ENCODE data around the gene KRTAP10-6. TPM values are rescaled to one million over a fixed set of nuclear protein-coding genes. Genes with fewer than 3 reads are reported as not detected.

Gene KRTAP10-6
- total RNA-seq, 4 donors from 2014 or later: not detected

DNA sequence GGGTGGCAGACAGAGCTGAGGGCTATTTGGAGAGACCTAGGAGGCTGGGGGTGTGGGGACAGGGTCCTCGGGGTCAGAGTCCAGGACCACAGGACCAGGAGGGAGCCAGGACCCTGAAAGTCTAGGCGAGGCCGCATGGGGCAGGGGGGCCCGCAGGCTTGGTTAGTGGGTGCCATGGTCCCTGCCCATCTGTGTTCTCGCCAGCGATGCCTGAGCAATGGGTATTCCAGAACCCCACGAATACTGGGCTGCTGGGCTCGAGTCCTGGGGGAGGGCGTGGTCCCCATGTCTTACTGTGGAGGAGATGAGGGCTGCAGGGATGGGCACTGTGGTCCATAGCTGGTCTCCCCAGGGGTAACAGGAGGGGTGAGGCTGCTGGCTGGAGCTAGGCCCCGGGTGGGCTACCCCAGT is 2.0 kb downstream of the KRTAP10-6 start:
- no peak for DNase-seq
- TF ChIP-seq POLR2A (IDR thresholded peaks at IDR 0.05): no peak
- TF ChIP-seq, protein P1, sequence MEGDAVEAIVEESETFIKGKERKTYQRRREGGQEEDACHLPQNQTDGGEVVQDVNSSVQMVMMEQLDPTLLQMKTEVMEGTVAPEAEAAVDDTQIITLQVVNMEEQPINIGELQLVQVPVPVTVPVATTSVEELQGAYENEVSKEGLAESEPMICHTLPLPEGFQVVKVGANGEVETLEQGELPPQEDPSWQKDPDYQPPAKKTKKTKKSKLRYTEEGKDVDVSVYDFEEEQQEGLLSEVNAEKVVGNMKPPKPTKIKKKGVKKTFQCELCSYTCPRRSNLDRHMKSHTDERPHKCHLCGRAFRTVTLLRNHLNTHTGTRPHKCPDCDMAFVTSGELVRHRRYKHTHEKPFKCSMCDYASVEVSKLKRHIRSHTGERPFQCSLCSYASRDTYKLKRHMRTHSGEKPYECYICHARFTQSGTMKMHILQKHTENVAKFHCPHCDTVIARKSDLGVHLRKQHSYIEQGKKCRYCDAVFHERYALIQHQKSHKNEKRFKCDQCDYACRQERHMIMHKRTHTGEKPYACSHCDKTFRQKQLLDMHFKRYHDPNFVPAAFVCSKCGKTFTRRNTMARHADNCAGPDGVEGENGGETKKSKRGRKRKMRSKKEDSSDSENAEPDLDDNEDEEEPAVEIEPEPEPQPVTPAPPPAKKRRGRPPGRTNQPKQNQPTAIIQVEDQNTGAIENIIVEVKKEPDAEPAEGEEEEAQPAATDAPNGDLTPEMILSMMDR (IDR thresholded peaks at IDR 0.05): no peak
- 61 to 91% methylated on average over 7 to 9 of the region's 10 CpGs for WGBS, 2 donors
- Histone ChIP-seq H3K9me3 (peaks cover 0 to 5% (median 0%) of the 10 kb centered on the region in 3 donors), H3K4me1 (peaks cover 0 to 15% (median 0%) of the 10 kb centered on the region in 3 donors), H3K4me3 (no peak overlapping the region), H3K27me3 (peaks cover 0 to 72% (median 1%) of the 10 kb centered on the region in 4 donors), H3K27ac (no peak overlapping the region), H3K36me3 (no peaks in the 10 kb centered on the region)
- intact Hi-C loops (cut with DNase I): no loop called here

GRCh38 chr21:44589586-44590305 is 2.6 kb downstream of the KRTAP10-6 start:
- DNase-seq: no peak
- peaks cover 0 to 78% (median 1%) of the 10 kb centered on the region in 4 donors for H3K27me3 ChIP-seq
- no peak overlapping the region for H3K4me3 ChIP-seq
- 71 to 74% methylated on average over 8 to 12 of the region's 24 CpGs for WGBS, 2 donors
- no peak overlapping the region for H3K27ac ChIP-seq
- H3K4me1 ChIP-seq: peaks cover 0 to 15% (median 0%) of the 10 kb centered on the region in 3 donors
- H3K9me3 ChIP-seq: peaks cover 0 to 5% (median 0%) of the 10 kb centered on the region in 3 donors
- no peak for TF ChIP-seq POLR2A (IDR thresholded peaks at IDR 0.05)
- TF ChIP-seq, protein P1 (IDR thresholded peaks at IDR 0.05): no peak
- intact Hi-C loops (cut with DNase I): no loop called here
- H3K36me3 ChIP-seq: no peaks in the 10 kb centered on the region

DNA sequence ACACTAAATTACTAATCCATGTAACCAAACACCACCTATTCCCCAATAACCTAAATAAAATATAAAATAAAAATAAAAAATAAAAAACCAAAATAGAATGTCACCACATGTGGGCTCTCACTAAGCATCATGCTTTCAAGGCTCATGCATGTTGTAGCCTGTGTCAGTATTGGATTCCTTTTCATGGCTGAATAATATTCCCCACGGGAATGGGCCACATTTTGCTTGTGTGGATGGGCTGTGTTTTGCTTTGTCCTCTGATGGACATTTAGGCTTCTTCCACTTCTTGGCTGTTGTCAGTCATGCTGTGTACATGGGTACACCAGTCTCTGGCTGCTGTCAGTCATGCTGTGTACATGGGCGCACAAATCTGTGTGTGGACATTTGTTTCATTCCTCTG is 3.2 kb downstream of the KRTAP10-6 start:
- intact Hi-C loops (cut with DNase I): no loop called here
- Histone ChIP-seq H3K4me1 (peaks cover 0 to 15% (median 0%) of the 10 kb centered on the region in 3 donors), H3K36me3 (no peaks in the 10 kb centered on the region), H3K27ac (no peak overlapping the region), H3K4me3 (no peak overlapping the region), H3K27me3 (peaks cover 0 to 83% (median 1%) of the 10 kb centered on the region in 4 donors), H3K9me3 (peaks cover 0 to 5% (median 0%) of the 10 kb centered on the region in 3 donors)
- no peak for DNase-seq
- 71 to 80% methylated on average over 1 to 2 of the region's 2 CpGs for WGBS, 2 donors
- TF ChIP-seq, protein P1 (IDR thresholded peaks at IDR 0.05): no peak
- no peak for TF ChIP-seq POLR2A (IDR thresholded peaks at IDR 0.05)

GRCh38 chr21:44585892-44586291 is 6.4 kb downstream of the KRTAP10-6 start:
- TF ChIP-seq, protein P1 (IDR thresholded peaks at IDR 0.05): no peak
- TF ChIP-seq POLR2A (IDR thresholded peaks at IDR 0.05): no peak
- intact Hi-C loops (cut with DNase I): no loop called here
- no peak for DNase-seq
- H3K4me1 ChIP-seq: no peaks in the 10 kb centered on the region
- WGBS, 2 donors: 47 to 64% methylated on average over 2 to 3 of the region's 3 CpGs
- peaks cover 0 to 69% (median 1%) of the 10 kb centered on the region in 4 donors for H3K27me3 ChIP-seq
- no peaks in the 10 kb centered on the region for H3K36me3 ChIP-seq
- H3K4me3 ChIP-seq: no peak overlapping the region
- H3K9me3 ChIP-seq: peaks cover 0 to 22% (median 8%) of the 10 kb centered on the region in 3 donors
- no peak overlapping the region for H3K27ac ChIP-seq

- Histone ChIP-seq H3K27me3 (peaks cover 0 to 63% (median 1%) of the 10 kb centered on the region in 4 donors), H3K27ac (no peak overlapping the region), H3K4me1 (no peaks in the 10 kb centered on the region), H3K9me3 (peaks cover 0 to 24% (median 8%) of the 10 kb centered on the region in 3 donors), H3K36me3 (no peaks in the 10 kb centered on the region), H3K4me3 (no peak overlapping the region)
- no peak for DNase-seq
- intact Hi-C loops (cut with DNase I): no loop called here
- 38 to 56% methylated on average over 6 of the region's 6 CpGs for WGBS, 2 donors
- TF ChIP-seq, protein P1 (IDR thresholded peaks at IDR 0.05): no peak
- no peak for TF ChIP-seq POLR2A (IDR thresholded peaks at IDR 0.05)
Measured at GRCh38 chr21:44583800-44584147, 8.5 kb downstream of the KRTAP10-6 start.
